Psoas muscle (tissue), 8 donors: Measurements from ENCODE around the gene HEG1. TPM values are rescaled to one million over a fixed set of nuclear protein-coding genes. Genes with fewer than 3 reads are reported as not detected.
A peak's percentile ranks its signal among the peaks of the same experiment; 100 is the strongest.

Experiments
- ATAC-seq, 4 donors: fragments of 200-7000 bp; cut with Tn5 transposase; one replicate each; pipeline ENCODE4 v1.9.1; 2020; ENCODE audit warnings: moderate library complexity in 3 of 4, mild to moderate bottlenecking in 2 of 4
- DNase-seq, 2 donors: peaks; one replicate each; pipeline ENCODE4 v3.0.0-alpha.2; 2020
- H3K27ac ChIP-seq: fragments of 200-600 bp; one replicate; pipeline ENCODE4 v1.8.0; 2022
- H3K27me3 ChIP-seq, 3 donors: fragments of 200-600 bp in 1 of 3; one replicate each; pipeline versions ENCODE4 v1.6.1 to v1.8.0; 2013 to 2022; ENCODE audit warnings: low read length in 2 of 3, mild to moderate bottlenecking in 2 of 3, moderate library complexity in 1 of 3; ENCODE audit not compliant: insufficient read depth in 3 of 3
- H3K36me3 ChIP-seq, 2 donors: fragments of 200-600 bp in 1 of 2; one replicate each; pipeline versions ENCODE4 v1.6.1 to v1.8.0; 2013 to 2022; ENCODE audit warnings: low read depth in 1 of 2, mild to moderate bottlenecking in 1 of 2, moderate library complexity in 1 of 2; ENCODE audit not compliant: insufficient read depth in 1 of 2
- H3K4me1 ChIP-seq: fragments of 200-600 bp; one replicate; pipeline ENCODE4 v1.8.0; 2022
- H3K4me3 ChIP-seq: fragments of 200-600 bp; one replicate; pipeline ENCODE4 v1.8.0; 2022; ENCODE audit warnings: mild to moderate bottlenecking
- H3K9me3 ChIP-seq: fragments of 200-600 bp; one replicate; pipeline ENCODE4 v1.8.0; 2022
- CTCF ChIP-seq: fragments of 200-600 bp; IDR thresholded peaks from one replicate; pipeline ENCODE4 v1.8.0; 2022; ENCODE audit warnings: antibody characterized with exemption
- WGBS, 3 donors: extraction: QIAGEN DNeasy Blood & Tissue Kit; methylation state at CpG; one replicate each; pipeline versions ENCODE4 v1.1.6 to v1.1.7; 2013; 5-methylcytosine and 5-hydroxymethylcytosine counted together
- intact Hi-C, 2 donors: fragments of 100-400 bp; cut with DNase I; formaldehyde crosslinking; loops; one replicate each; pipeline versions ENCODE4 v1.11.0 to v1.14.2; 2022
- polyA plus RNA-seq, 3 donors: library from polyadenylated mRNA; stranded (reverse); fragments of 200-250 nt; gene quantifications; one replicate each; pipeline ENCODE4 v1.2.3, GENCODE V29; 2013
- total RNA-seq, 4 donors: library from RNA; stranded (reverse); fragmentation: NEBNext Ultra II Directional in 2 of 4; extraction: Animal tissue kit (Norgen Biotek cat#: 25700) in 2 of 4; gene quantifications; one replicate each; pipeline versions ENCODE4 v1.2.1 to v1.2.4, GENCODE V29; 2021 to 2023
- donor health status: healthy with polysubstance abuse.
- donor health status: DM: no; HTN: no; CAD: no; lungs with moderate emphysema.
- donor health status: Bipolar disorder and iron deficiency.
- donor health status: healthy.
- donor health status: DM: yes; HTN: yes; CAD: no.
- donor health status: DM: no; HTN: no; CAD: no.
- donor health status: DM: no; HTN: no; CAD: no.
- donor health status: DM: yes; HTN: yes; CAD: no.

HEG1 gene
- total and polyA plus RNA-seq, 7 donors, result 3.2 to 38.7 (median 11.7) TPM

GRCh38 chr3:124924741-124925140 lies 131.1 kb downstream of the HEG1 start:
- no peak for ATAC-seq
- WGBS, 3 donors, result 91 to 97% (median 91%) methylated on average over 2 of the region's 2 CpGs

GRCh38 chr3:124923833-124924232 lies 132.0 kb downstream of the HEG1 start:
- DNase-seq, result no peak
- Histone ChIP-seq H3K27ac (no peak overlapping the region), H3K36me3 (no peaks in the 10 kb centered on the region), H3K4me3 (no peak overlapping the region), H3K4me1 (no peaks in the 10 kb centered on the region), H3K27me3 (no peaks in the 10 kb centered on the region), H3K9me3 (no peaks in the 10 kb centered on the region)
- TF ChIP-seq CTCF, result no peak
- no peak for ATAC-seq
- intact Hi-C loops, result no loop called here

More at GRCh38 chr3:124924741-124925140, 131.1 kb downstream of the HEG1 start:
- Histone ChIP-seq H3K27ac (no peak overlapping the region), H3K4me1 (no peaks in the 10 kb centered on the region), H3K4me3 (no peak overlapping the region), H3K9me3 (no peaks in the 10 kb centered on the region), H3K36me3 (no peaks in the 10 kb centered on the region), H3K27me3 (no peaks in the 10 kb centered on the region)
- no peak for DNase-seq
- intact Hi-C loops, result loop anchor here in 1 of 2 donors (5.0 kb wide), 2 partner anchors 243 to 513 kb away; no protein-coding TSS in a partner anchor
- TF ChIP-seq CTCF, result no peak

GRCh38 chr3:124920718-124921117 lies 135.1 kb downstream of the HEG1 start:
- no peaks in the 10 kb centered on the region for H3K27me3 ChIP-seq
- peak in 1 of 2 donors; percentile 73 for DNase-seq
- no peak overlapping the region for H3K4me3 ChIP-seq
- H3K27ac ChIP-seq, result no peak overlapping the region
- no peaks in the 10 kb centered on the region for H3K36me3 ChIP-seq
- no peaks in the 10 kb centered on the region for H3K4me1 ChIP-seq
- peak; percentile 85 to 99 (median 90) for ATAC-seq
- no peak for TF ChIP-seq CTCF
- H3K9me3 ChIP-seq, result no peaks in the 10 kb centered on the region
- intact Hi-C loops, result no loop called here
- 28 to 43% (median 32%) methylated on average over 5 of the region's 5 CpGs for WGBS, 3 donors

- WGBS, 3 donors, result 42 to 53% (median 46%) methylated on average over 2 of the region's 2 CpGs
Observed at GRCh38 chr3:124919756-124920155, 136.0 kb downstream of the HEG1 start.

More at GRCh38 chr3:124919756-124920155, 136.0 kb downstream of the HEG1 start:
- Histone ChIP-seq H3K9me3 (no peaks in the 10 kb centered on the region), H3K4me3 (no peak overlapping the region), H3K4me1 (no peaks in the 10 kb centered on the region), H3K27ac (no peak overlapping the region), H3K36me3 (no peaks in the 10 kb centered on the region), H3K27me3 (no peaks in the 10 kb centered on the region)
- TF ChIP-seq CTCF, result no peak
- intact Hi-C loops, result no loop called here
- ATAC-seq, result no peak
- DNase-seq, result no peak
